GM13977 (cell line): Measurements from ENCODE around the gene PTPRCAP.

Experiments used
- DNase-seq: peaks from one replicate; pipeline ENCODE4 v3.0.0; 2012; ENCODE audit warnings: low spot score
- CTCF ChIP-seq: IDR thresholded peaks from 2 replicates; pipeline ENCODE4 v1.5.1; 2012; ENCODE audit warnings: mild to moderate bottlenecking, control low read depth; ENCODE audit not compliant: insufficient read depth; ENCODE audit errors: extremely low read depth, missing control alignments
- in situ Hi-C: fragments of 300-500 bp; cut with MboI; formaldehyde crosslinking; loops from one replicate; pipeline ENCODE4 v1.12.0; 2022; ENCODE audit warnings: low sequenced_read_pairs, low pct_unique_long_range_greater_than_20kb, mixed read lengths, inconsistent platforms; ENCODE audit not compliant: unreplicated experiment

PTPRCAP gene

GRCh38 chr11:67449116-67449844, 11.8 kb upstream of the PTPRCAP start:
- in situ Hi-C loops: no loop called here
- TF ChIP-seq CTCF: no peak

GRCh38 chr11:67448220-67448609, 10.7 kb upstream of the PTPRCAP start:
- no peak for TF ChIP-seq CTCF
- no peak for DNase-seq
- in situ Hi-C loops: no loop called here

More at GRCh38 chr11:67449116-67449844, 11.8 kb upstream of the PTPRCAP start:
- no peak for DNase-seq

- in situ Hi-C loops: no loop called here
- no peak for TF ChIP-seq CTCF
- DNase-seq: no peak
Measured at GRCh38 chr11:67445515-67445914, 8.0 kb upstream of the PTPRCAP start.

GRCh38 chr11:67442504-67443404, 5.3 kb upstream of the PTPRCAP start:
- no peak for TF ChIP-seq CTCF
- no peak for DNase-seq
- in situ Hi-C loops: no loop called here

- no peak for DNase-seq
- in situ Hi-C loops: no loop called here
- no peak for TF ChIP-seq CTCF
Measured at GRCh38 chr11:67441731-67442351, 4.4 kb upstream of the PTPRCAP start.

- in situ Hi-C loops: no loop called here
- no peak for TF ChIP-seq CTCF
- DNase-seq: no peak
Measured at GRCh38 chr11:67441098-67441563, 3.6 kb upstream of the PTPRCAP start.
